GM12891 (cell line): ENCODE data around the gene KRT76.
"Not testable (repeated sequence)": the region's sequence is repeated elsewhere in the genome, so short reads cannot be mapped to it uniquely, and the experiment has no call there.

ENCODE experiments used
- PAX5 ChIP-seq: IDR thresholded peaks from 2 replicates; pipeline ENCODE4 v1.6.1; 2011; ENCODE audit warnings: low read length, moderate library complexity, mild to moderate bottlenecking; ENCODE audit not compliant: insufficient read depth, severe bottlenecking
- POLR2A ChIP-seq: IDR thresholded peaks from 2 replicates; pipeline ENCODE4 v1.6.1; 2011; ENCODE audit warnings: low read depth, low read length, control low read depth
- POLR2AphosphoS5 ChIP-seq: IDR thresholded peaks from 2 replicates; pipeline ENCODE4 v1.6.1; 2011; ENCODE audit warnings: low read depth, low read length, control low read depth
- POU2F2 ChIP-seq: IDR thresholded peaks from 2 replicates; pipeline ENCODE4 v1.6.1; 2011; ENCODE audit warnings: low read depth, mild to moderate bottlenecking, control low read depth, low read length, moderate library complexity
- SPI1 ChIP-seq: IDR thresholded peaks from 2 replicates; pipeline ENCODE4 v1.6.1; 2011; ENCODE audit warnings: low read depth, low read length, control low read depth
- TAF1 ChIP-seq: IDR thresholded peaks from 2 replicates; pipeline ENCODE4 v1.6.1; 2011; ENCODE audit warnings: low read depth, low read length, control low read depth

DNA sequence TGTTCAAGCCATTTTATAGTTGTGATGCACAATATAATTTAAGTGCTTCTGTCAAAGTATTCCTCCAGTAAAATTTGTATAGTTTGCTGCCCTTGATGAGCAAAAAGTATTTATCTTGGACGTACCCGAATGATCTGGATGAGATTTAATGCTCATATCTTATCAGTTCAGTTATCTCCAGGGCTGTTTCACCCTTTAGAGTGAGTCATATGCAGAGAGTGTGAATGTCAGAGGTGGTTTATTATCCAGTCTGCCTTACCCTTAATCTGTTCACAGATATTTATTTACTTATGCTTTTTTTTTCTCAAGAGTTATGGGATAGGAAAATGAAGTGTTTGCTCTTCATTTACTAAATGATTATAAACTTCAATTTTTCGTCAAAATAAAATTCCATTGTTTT, 26.6 kb downstream of the KRT76 start:
- not testable (repeated sequence) for TF ChIP-seq SPI1, POLR2A, POU2F2, POLR2AphosphoS5, PAX5, TAF1
